Measurements from ENCODE around the gene CCNB1.
"Not testable (repeated sequence)": the region's sequence is repeated elsewhere in the genome, so short reads cannot be mapped to it uniquely, and the experiment has no call there.

CCNB1 gene

GRCh38 chr5:69217548-69218526, 50.9 kb downstream of the CCNB1 start:
- TF ChIP-seq BACH2 (CRISPR knock-in tag; IDR thresholded peaks at IDR 0.05; ENCODE audit: borderline replicate concordance) (no peak), SNAI2 (CRISPR knock-in tag; IDR thresholded peaks at IDR 0.05) (no peak), ZFP3 (CRISPR knock-in tag; IDR thresholded peaks at IDR 0.05) (no peak; the same call in 1 of the 2 replicates), CSDC2 (CRISPR knock-in tag; IDR thresholded peaks at IDR 0.05) (0 out of 2 replicates have a peak, but pooled peaks have one; percentile 18)
- ATAC-seq, result peak; percentile 96

- TF ChIP-seq SNAI2 (CRISPR knock-in tag; IDR thresholded peaks at IDR 0.05) (no peak), ZNF8 (CRISPR knock-in tag; IDR thresholded peaks at IDR 0.05) (no peak), CSDC2 (CRISPR knock-in tag; IDR thresholded peaks at IDR 0.05) (no peak), PPARA (CRISPR knock-in tag; IDR thresholded peaks at IDR 0.05; ENCODE audit: borderline replicate concordance) (no peak), CSRNP3 (CRISPR knock-in tag; IDR thresholded peaks at IDR 0.05) (no peak), ARNTL (CRISPR knock-in tag; IDR thresholded peaks at IDR 0.05; ENCODE audit: borderline replicate concordance, low read depth) (no peak), TSHZ2 (CRISPR knock-in tag; IDR thresholded peaks at IDR 0.05) (no peak), ZFP30 (CRISPR knock-in tag; IDR thresholded peaks at IDR 0.05) (no peak), ZNF70 (CRISPR knock-in tag; IDR thresholded peaks at IDR 0.05) (no peak), OSR1 (CRISPR knock-in tag; IDR thresholded peaks at IDR 0.05) (no peak), TOX (CRISPR knock-in tag; IDR thresholded peaks at IDR 0.05; ENCODE audit: borderline replicate concordance) (no peak), TCF4 (CRISPR knock-in tag; IDR thresholded peaks at IDR 0.05; ENCODE audit: borderline replicate concordance) (no peak), PATZ1 (CRISPR knock-in tag; IDR thresholded peaks at IDR 0.05; ENCODE audit: borderline replicate concordance) (no peak), ZC3H10 (CRISPR knock-in tag; IDR thresholded peaks at IDR 0.05) (no peak), ZNF565 (CRISPR knock-in tag; conservative IDR thresholded peaks at IDR 0.05; ENCODE audit: low read depth) (no peak), ESRRG (CRISPR knock-in tag; IDR thresholded peaks at IDR 0.05) (no peak), BACH2 (CRISPR knock-in tag; IDR thresholded peaks at IDR 0.05; ENCODE audit: borderline replicate concordance) (no peak), ZFP3 (CRISPR knock-in tag; IDR thresholded peaks at IDR 0.05) (no peak)
These were observed 53.0 kb downstream of the CCNB1 start for GRCh38 chr5:69219939-69220338.

GRCh38 chr5:69220371-69220770, 53.4 kb downstream of the CCNB1 start:
- ATAC-seq, result not testable (repeated sequence)

More at GRCh38 chr5:69219939-69220338, 53.0 kb downstream of the CCNB1 start:
- ATAC-seq, result no peak

GRCh38 chr5:69220833-69221232, 53.9 kb downstream of the CCNB1 start:
- not testable (repeated sequence) for ATAC-seq

- no peak for ATAC-seq
- TF ChIP-seq PPARA (CRISPR knock-in tag; IDR thresholded peaks at IDR 0.05; ENCODE audit: borderline replicate concordance) (no peak), SNAI2 (CRISPR knock-in tag; IDR thresholded peaks at IDR 0.05) (no peak), RARB (CRISPR knock-in tag; IDR thresholded peaks at IDR 0.05) (no peak), CSRNP3 (CRISPR knock-in tag; IDR thresholded peaks at IDR 0.05) (no peak), ISL1 (CRISPR knock-in tag; IDR thresholded peaks at IDR 0.05) (no peak), POU6F1 (CRISPR knock-in tag; IDR thresholded peaks at IDR 0.05; ENCODE audit: borderline replicate concordance, low read depth) (no peak), ARNTL (CRISPR knock-in tag; IDR thresholded peaks at IDR 0.05; ENCODE audit: borderline replicate concordance, low read depth) (no peak), GLIS3 (CRISPR knock-in tag; IDR thresholded peaks at IDR 0.05) (no peak), OSR1 (CRISPR knock-in tag; IDR thresholded peaks at IDR 0.05) (no peak), ESRRG (CRISPR knock-in tag; IDR thresholded peaks at IDR 0.05) (no peak), ZNF565 (CRISPR knock-in tag; conservative IDR thresholded peaks at IDR 0.05; ENCODE audit: low read depth) (no peak), ZFP30 (CRISPR knock-in tag; IDR thresholded peaks at IDR 0.05) (no peak), CREB5 (CRISPR knock-in tag; IDR thresholded peaks at IDR 0.05; ENCODE audit: low read depth) (no peak)
These were observed 57.6 kb downstream of the CCNB1 start for GRCh38 chr5:69224520-69224919.

All from SK-N-SH treated with all-trans-retinoic acid at 6 μM for 48 hours (cell line).